HEK293 (cell line): ENCODE measurements around the gene IL1A.

ENCODE experiments used
- MZF1 ChIP-seq: fragments of 450-650 bp; formaldehyde crosslinking; IDR thresholded peaks from 2 replicates; pipeline ENCODE4 v1.5.1; 2017; ENCODE audit warnings: missing biosample characterization, missing genetic modification characterization, borderline replicate concordance
- WT1 ChIP-seq: fragments of 450-650 bp; formaldehyde crosslinking; IDR thresholded peaks from 2 replicates; pipeline ENCODE4 v1.5.1; 2016; ENCODE audit warnings: missing biosample characterization, missing genetic modification characterization
- ZNF548 ChIP-seq: fragments of 450-650 bp; formaldehyde crosslinking; IDR thresholded peaks from 2 replicates; pipeline ENCODE4 v1.5.1; 2016; ENCODE audit warnings: missing biosample characterization, missing genetic modification characterization
- ZNF660 ChIP-seq: fragments of 450-650 bp; IDR thresholded peaks from 2 replicates; pipeline ENCODE4 v1.5.1; 2018; ENCODE audit warnings: missing biosample characterization, mild to moderate bottlenecking, missing genetic modification characterization
- TF ChIP-seq, protein P1 (sequence below): fragments of 450-650 bp; formaldehyde crosslinking; IDR thresholded peaks from 2 replicates; pipeline ENCODE4 v1.5.1; 2016; ENCODE audit warnings: missing biosample characterization, missing genetic modification characterization

GRCh38 chr2:112795774-112796173 is 11.5 kb upstream of the IL1A start:
- TF ChIP-seq, protein P1, sequence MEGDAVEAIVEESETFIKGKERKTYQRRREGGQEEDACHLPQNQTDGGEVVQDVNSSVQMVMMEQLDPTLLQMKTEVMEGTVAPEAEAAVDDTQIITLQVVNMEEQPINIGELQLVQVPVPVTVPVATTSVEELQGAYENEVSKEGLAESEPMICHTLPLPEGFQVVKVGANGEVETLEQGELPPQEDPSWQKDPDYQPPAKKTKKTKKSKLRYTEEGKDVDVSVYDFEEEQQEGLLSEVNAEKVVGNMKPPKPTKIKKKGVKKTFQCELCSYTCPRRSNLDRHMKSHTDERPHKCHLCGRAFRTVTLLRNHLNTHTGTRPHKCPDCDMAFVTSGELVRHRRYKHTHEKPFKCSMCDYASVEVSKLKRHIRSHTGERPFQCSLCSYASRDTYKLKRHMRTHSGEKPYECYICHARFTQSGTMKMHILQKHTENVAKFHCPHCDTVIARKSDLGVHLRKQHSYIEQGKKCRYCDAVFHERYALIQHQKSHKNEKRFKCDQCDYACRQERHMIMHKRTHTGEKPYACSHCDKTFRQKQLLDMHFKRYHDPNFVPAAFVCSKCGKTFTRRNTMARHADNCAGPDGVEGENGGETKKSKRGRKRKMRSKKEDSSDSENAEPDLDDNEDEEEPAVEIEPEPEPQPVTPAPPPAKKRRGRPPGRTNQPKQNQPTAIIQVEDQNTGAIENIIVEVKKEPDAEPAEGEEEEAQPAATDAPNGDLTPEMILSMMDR (tag by site-specific recombination), result no peak
- TF ChIP-seq ZNF660, result no peak
- TF ChIP-seq MZF1 (tag by site-specific recombination), result no peak
- no peak for TF ChIP-seq ZNF548
- no peak for TF ChIP-seq WT1 (tag by site-specific recombination)
